HG03196 (cell line): ENCODE data around the gene JAKMIP1.

Source experiments
- ATAC-seq: cut with Tn5 transposase; IDR thresholded peaks from one replicate; pipeline ENCODE4 v1.9.1; 2021; ENCODE audit not compliant: unreplicated experiment

JAKMIP1 gene

DNA sequence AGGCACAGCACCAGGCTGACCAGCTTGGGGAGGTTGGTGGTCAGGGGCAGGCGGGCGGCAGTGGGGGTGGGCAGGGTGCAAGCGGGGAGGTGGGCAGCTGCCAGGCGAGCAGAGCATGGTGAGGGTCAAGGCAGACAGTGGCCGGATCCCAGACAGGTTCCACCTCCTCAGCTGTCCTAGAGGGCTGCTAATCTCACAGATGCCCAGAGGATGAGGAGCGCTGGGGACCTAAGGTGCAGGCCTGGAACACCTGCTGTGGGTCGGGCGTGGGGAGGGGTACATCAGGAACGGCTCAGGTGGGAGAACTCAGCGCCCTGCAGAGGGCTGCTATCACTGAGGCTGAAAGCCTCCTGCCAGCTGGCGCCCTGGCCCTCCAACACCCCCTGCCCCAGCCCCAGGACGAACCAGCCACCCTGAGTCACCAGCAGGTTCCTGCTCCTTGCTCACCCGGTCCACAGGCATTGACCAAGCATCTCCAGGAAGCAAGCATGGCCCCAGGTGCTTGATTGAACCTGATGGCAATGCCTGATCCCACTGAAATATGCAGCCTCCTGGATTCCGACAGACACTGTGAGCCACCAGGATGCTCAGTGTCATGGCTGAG is 153.7 kb downstream of the JAKMIP1 start:
- ATAC-seq, result no peak

DNA sequence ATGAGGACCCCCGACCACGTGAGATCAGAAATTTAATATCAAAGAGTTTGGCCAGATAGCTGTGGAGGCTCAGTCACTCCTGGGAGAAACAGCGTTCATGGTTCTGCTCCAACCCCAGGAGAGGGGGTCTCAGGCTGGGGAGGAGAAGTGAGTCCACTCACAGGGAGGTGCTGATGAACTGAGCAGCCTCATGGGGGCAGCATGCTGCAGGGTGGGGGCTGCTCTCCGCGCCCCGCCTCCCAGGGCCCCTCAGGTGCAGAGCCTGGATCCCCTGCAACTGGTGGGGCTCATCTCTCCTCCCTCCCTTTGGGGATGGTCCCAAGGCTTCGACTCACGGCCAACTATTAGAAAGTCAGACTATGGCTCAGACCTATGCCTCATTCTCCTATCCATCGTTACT is 155.5 kb downstream of the JAKMIP1 start:
- ATAC-seq, result no peak

DNA sequence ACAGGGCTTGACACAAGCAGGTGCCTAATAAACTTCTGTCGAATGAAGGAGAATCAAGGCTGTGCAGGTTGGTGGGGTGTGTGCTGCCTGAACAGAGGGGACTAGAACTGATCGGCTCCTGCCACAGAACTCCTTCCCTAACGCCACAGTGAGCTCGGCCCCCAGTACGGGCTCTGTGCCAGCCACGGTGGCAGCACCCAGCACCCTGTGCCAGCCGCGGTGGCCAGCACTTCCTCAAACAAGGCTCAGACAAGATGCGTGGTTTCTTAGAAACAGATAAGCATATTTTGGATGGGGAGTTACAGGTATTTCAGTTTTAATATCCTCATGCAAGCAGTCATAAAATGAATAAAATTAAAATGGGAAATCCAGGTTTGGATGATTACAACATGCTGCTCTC is 156.1 kb downstream of the JAKMIP1 start:
- no peak for ATAC-seq

DNA sequence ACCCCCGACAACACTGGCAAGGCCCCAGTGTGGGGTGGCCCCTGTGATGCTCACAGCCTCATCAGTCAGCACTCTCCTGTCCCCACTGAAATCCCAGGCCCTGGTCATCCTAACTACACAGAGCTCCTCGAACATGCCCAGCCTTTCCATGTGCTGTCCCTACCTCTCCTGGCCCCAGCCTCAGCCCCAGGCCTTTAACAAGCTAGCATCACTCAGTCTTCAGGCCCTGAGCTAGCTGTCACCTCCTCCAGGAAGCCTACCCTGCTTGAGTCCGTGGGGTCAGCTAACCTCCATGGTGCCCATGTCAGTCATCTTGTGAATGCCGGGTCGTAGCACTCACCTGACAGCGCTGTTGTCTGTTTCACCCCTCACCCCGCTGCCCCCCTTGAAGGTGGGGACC is 156.5 kb downstream of the JAKMIP1 start:
- ATAC-seq, result no peak

DNA sequence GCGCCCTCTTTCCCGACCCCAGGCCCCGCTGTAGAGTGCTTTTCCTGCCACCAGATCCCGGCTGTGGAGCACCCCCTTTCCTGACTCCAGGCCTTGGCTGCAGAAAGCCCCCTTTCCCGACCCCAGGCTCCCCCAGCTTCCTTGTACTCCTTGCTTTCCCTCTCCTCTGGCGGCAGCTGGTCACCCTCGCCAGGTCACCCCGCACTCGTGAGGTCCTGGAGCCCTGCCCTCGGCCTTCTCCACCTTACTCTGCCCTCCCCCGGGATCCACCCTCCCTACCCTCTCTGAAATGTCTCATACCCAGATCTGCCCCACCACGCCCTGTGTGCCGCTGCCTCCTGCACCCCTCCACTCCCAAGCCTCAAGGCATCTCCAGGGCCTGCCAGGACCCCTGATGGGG is 157.2 kb downstream of the JAKMIP1 start:
- ATAC-seq, result no peak

DNA sequence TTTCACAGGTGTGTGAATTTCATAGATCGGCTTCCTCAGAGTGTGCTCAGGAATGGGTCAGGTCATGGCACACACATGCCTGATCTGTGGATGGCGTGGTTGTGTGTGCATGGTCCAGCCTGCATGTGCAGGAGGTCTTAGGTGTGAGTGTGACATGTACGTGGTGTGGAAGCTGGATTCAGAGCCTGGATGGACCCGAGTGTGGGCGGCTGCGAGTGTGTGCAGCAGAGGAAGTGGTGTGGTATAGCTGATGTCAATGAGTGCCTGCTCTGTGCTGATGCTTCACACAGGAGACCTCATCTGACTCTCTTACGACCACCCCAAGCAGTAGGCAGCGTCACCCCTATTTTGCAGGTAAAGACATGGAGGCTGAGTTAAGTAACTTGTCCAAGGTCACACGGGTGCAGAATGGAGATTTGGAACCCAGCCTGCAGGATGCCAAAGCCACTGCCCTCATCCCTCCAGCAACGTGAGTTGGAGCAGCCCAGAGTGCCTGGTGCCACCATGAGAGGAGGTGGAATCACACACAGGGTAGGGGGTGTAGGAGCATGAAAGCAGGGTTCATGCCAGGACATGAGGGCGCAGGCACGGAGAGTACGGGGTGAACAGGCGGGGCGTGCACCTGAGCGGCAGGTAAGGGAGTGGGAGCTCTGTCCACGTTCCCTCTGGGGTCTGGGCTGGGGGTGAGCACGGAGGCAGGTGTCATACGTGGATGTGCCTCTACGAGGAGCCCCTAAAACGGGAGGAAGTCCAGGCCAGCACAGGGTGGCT is 157.9 kb downstream of the JAKMIP1 start:
- no peak for ATAC-seq

DNA sequence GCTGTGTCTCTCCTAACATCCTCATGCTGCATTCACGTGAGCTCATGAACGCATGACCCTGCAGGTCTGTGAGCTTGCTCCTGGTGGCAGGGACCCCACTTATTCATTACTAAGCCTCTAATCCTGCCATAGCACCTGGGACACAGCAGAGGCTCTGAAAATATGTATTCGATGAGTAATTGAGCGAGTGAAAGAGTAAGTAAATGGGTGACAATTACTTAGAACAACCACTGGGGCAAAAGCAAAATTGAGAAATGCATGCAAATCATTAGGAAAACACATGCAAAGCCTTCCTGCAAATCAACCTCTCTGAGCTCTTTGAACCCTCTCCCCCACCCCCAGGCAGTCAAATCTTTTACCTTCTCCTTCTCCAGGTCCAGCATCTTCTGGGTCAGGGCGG is 158.5 kb downstream of the JAKMIP1 start:
- ATAC-seq, result no peak

DNA sequence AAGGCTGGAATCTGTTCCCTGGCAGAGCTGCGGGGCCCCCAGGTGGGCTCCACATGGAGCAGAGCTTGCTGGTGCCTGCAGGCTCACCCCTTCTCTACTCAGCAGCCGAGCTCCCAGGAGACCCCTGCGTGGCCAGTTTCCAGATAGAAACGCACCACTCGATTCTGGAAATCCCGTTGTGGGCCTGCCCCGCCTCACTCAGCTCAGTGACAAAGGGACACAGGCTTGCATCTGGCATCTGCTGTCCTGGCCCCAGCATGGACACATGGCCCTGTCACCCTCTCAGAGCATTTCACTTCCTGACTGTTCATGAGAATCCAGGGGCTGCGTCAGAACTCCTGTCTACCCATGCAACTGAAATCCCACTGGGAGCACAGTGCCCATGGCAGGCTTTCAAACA is 161.6 kb downstream of the JAKMIP1 start:
- ATAC-seq, result no peak

DNA sequence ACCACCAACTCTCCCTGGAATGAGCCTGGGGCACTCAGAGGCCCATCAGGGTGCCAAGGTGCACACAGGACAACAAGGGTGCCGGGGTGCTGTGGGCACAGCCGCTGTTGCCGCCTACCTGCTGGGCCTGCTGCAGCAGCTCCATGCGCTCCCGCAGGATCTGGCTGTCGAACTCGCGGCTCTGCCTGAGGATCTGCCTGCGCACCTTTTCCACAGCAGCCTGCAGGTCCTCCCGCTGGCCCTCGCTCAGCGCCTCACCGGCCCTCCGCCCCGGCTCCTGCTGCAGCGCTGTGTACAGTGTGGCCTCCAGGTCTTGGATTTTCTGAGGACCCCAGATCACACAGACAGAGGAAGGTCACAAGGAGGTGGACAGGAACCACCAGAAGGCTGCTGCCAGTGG is 164.6 kb downstream of the JAKMIP1 start:
- ATAC-seq, result no peak

DNA sequence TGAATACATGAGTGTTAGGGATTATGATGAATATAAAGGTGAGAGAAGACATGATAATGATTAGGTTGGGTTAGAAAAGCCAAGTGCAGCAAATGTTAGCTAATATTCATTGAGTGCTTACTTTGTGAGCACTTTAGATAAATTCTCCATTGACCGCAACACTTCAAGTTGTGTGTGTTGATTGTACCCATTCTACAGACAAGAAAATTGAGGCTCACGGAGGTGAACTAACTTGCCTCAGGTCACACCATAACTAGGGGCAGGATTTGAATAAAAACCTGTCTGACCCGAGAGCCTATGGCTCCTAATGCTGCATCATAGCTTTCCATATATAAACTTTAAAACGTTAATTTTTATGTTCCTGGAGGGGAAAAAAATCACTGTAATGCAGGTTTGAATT is 167.0 kb downstream of the JAKMIP1 start:
- ATAC-seq, result no peak

DNA sequence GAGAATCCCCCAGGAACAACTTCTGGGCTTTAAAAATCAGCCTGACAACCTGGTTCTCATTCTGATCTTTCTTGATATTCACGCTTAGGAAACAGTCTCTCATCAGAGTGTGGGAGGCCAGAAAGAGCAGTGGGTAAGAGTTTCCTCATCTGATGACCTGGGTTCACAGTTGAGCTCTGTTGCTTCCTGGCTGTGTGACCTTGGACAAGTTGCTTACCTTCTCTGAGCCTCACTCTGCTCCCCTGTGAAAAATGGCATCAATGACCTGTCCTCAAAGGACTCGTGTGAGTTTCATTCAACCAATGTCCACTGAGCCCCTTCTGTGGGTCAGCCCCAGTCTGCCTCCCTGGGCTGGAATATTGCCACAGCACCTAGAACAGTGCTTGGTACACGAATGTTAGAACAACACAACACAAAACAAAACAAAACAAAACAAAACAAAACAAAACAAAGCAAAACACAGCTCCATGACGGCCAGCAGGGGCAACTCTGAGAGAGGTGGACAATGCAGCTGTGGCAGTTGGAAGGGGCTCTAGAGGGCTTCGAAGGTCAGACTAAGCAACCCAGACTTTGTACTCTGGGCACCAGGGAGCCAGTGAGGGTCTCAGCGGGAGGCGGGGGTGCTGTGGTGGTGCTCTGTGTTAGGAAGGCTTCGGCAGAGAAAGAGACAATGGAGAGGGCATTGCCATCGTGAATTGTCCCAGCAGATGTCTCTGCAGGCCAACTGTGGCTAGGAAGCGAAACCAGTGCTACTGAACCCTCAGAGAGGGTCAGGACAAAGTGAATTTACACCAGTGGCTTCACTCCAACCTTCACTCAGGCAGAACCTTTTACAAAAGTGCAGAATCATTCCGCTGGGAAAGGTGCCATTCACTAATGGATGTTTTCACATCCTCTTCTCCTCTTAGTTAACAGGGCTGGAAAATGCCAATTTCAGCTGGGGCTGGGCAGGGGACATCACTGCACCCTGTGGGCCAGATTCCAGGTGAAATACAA is 167.8 kb downstream of the JAKMIP1 start:
- ATAC-seq, result no peak

DNA sequence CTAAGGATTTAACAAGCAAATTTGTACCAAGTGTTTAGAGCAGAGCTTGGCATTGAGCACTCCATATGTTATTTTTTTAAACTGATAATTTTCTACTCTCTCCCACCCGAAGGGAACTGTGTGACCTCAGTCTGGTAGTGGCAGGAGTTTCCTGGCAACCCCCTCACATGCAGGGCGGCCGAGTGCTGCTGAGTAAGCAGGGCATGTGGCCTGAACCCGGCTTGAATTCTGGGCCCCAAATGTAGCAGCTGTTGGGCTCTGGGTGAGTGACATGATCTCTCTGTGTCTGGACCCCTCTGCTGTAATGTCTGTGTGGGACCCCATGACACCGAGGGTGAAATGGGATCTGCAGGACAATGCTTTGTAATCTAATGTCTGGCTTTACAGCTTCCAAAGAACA is 168.5 kb downstream of the JAKMIP1 start:
- ATAC-seq, result no peak

DNA sequence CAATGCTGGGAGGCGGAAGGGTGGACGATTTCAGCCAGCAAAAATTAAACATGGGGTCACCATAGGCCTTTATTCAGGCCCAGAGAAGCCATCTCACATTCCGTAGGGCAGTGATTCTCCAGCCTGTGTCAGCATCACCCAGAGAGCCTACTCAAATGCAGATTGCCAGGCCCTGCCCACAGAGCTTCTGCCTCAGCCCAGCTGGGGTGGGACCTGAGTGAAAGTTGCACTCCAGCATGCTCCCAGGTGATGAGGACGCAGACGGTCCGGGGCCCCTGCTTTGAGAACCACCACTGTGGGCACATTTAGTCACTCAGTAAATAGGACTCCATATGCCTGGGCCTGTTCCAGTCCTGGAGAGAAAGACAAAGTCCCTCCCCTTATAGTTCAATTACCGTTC is 169.7 kb downstream of the JAKMIP1 start:
- ATAC-seq, result no peak

DNA sequence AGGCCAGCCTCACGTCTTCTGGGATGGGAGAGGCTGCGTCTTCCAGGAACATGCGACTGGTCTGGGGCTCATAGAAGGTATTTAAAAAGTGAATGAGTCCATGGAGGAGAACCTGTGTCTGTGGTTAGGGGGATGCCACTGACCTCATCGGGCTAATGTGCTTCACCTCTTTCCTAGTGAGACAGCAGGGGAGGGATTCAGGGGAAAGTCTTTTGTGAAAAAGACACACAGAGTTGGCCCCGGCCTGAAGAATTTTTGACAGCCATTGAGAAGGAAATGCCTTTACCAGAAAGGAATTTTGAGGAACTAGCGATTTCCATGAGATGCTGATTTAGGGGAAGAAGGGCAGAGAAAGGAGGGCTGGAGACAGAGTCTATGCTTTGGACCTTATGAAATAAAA is 171.1 kb downstream of the JAKMIP1 start:
- ATAC-seq, result no peak

DNA sequence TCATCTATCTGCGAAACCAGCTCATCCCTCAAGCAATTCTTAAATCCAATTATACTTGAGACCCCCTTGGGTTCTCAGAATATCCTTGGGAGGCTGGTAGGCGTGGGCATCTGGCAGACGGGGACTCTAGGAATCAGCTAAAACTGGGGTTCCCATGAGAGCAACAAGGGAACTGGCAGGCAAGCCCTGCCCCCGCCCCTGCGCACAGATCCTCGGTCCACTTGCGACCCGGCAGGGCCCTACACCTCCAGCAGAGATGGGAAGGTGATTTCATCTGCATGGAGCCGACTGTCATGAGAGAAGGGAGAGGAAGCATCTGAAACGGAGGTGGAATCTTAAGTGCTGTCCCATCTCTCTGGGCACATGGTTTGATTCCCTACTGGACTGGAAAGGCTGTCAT is 172.2 kb downstream of the JAKMIP1 start:
- no peak for ATAC-seq

DNA sequence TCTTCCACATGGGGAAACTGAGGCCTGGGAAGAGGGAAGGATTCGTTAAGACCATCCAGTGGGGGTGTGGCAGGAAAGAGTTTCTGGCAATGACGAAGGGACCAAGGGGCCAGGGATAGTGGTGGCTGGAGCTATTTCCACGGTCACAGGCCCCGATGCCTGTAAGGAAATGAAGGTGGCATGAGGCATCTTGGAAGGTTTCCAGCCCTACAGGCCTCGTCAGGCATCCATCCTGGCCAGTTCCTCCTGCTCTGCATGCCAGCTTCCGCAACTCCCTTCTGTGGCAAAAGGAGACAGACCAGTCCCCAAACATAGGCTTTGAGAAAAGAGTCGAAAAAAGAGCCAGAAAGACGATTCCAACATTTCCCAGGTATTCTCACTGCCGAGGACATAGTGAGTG is 173.0 kb downstream of the JAKMIP1 start:
- ATAC-seq, result no peak

DNA sequence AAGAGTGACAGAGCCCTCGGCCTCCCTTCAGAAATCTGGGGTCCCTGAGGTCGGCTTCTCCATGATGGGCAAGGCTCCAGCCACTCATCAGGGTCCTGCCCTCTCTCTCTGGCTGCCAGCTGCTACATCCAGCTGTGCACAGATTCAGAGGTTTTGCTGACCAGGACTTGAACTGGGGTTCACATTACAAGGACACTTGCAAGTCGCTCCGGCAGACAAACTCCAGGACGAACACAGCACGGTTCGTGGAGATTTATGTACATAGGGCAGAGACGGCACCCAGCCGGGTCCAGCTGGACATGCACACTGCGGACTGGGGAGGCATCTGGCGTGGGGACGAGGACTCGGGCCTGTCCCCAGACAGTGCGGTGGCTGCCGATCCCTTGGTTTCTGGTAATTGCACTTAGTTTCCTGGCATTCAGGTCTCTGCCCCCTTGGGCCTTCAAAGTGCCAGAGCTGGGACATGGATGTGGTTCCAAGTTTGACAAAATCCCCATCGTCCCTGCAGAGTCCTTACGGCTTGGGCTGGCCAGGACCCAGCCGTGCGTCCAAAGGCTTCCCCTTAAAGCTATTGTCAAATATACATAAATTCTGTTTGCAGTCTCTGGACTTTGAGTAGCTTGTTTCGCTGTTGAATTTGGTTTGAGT is 175.9 kb downstream of the JAKMIP1 start:
- ATAC-seq, result no peak

DNA sequence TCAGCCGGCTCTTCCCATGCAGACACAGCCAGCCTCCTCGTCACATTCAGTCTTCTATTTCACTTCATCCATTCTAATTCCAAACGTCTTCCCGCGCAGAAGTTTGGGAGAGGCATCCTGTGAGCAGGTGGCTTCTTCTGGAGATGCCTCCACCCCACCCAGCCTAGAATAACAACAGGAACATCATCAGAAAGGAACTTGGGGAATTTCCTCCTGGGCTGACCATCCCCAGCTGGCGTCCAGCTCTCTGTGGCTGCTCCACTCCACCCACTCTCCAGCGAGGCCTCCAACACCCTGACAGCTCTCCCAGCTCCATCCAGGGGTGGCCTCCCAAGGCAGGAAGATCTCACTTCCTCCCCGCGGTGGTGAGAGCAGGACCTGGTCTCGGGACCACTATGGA is 176.6 kb downstream of the JAKMIP1 start:
- ATAC-seq, result no peak

DNA sequence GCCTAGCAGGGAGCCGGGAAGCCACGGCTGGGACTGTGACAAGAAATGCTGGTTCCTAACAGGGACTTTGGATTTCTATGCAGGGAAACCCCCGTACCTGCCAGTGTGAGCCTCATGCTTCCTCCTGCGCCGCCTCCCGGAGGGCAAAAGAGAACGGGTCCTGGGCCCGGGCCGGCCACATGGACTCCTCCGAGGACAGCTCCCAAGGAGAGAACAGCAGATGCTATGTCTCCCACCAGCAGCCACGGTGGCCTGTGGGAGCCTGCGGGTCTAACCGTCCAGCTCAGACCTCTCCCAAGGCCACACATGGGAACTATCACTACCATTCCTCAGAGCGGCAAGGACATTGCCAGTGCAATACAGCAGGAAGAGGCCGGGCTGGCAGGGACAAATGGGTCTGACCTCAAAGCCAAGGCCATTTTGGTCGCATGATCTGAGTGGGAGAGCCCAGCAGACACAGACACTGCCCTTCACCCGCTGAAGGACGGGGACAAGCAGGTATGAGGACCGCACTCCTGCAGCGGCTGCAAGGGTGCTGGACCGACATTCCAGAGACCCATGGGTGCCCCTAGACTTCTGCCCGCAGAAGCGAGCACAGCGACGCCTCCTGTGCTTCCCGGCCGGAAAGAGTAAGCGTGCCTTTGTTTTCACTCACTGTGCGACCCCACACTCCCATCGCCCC is 177.6 kb downstream of the JAKMIP1 start:
- ATAC-seq, result no peak

DNA sequence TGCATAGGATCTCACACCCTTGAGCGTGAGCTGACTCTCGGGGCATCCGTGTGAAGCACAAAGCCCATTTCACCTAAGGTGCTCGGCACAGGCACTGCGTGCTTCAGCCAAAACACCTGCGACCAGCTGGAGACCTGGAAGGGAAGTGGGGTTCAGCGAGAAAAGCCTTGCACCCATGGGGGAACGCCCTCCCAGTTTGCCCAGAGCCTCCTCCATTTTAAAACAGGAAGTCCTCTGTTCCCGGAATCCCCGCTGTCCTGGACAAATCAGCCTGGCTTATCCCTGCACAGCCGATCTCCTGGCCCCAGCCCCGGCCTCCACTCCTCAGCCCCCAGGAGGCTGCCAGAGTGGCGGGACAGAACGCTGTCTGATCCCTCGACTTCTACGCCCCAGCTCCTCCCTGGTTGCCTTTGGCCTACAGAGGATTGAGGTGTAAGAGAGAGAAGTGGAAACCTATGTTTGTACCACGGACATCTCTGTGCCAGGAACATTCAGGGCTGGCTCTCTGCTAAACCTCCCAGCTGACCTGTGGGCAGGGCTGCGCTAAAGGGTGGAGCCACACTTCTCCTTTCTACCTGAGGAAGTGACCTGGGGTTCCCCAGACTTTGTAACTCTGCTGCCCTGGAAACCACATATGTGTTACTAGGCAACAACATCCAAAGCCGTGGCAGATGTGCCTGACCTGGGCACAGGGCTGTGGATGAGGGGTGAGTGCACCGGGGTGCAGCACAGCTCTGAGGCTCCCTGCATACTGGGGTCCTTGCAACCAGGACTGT is 178.3 kb downstream of the JAKMIP1 start:
- ATAC-seq, result no peak
